Upper lobe of right lung (tissue), 1 donor: ENCODE results near the gene GRM7. TPM values are rescaled to one million over a fixed set of nuclear protein-coding genes. Genes with fewer than 3 reads are reported as not detected.

Experiments
- ATAC-seq: fragments of 200-7000 bp; cut with Tn5 transposase; one replicate; pipeline ENCODE4 v1.9.1; 2020; ENCODE audit warnings: mild to moderate bottlenecking, moderate library complexity
- DNase-seq: peaks from one replicate; pipeline ENCODE4 v3.0.0-alpha.2; 2020
- H3K27ac ChIP-seq: fragments of 200-600 bp; one replicate; pipeline ENCODE4 v1.8.0; 2022
- H3K27me3 ChIP-seq: fragments of 200-600 bp; one replicate; pipeline ENCODE4 v1.8.0; 2022; ENCODE audit warnings: mild to moderate bottlenecking
- H3K36me3 ChIP-seq: fragments of 200-600 bp; one replicate; pipeline ENCODE4 v1.8.0; 2022
- H3K4me1 ChIP-seq: fragments of 200-600 bp; one replicate; pipeline ENCODE4 v1.8.0; 2022
- H3K4me3 ChIP-seq: fragments of 200-600 bp; one replicate; pipeline ENCODE4 v1.8.0; 2022; ENCODE audit warnings: mild to moderate bottlenecking
- H3K9me3 ChIP-seq: fragments of 200-600 bp; one replicate; pipeline ENCODE4 v1.8.0; 2022
- CTCF ChIP-seq: fragments of 200-600 bp; IDR thresholded peaks from one replicate; pipeline ENCODE4 v1.8.0; 2022; ENCODE audit warnings: antibody characterized with exemption
- intact Hi-C: fragments of 100-400 bp; cut with DNase I; formaldehyde crosslinking; loops from one replicate; pipeline ENCODE4 v1.11.0; 2022
- total RNA-seq: library from RNA; stranded (reverse); fragmentation: NEBNext Ultra II Directional; extraction: Animal tissue kit (Norgen Biotek cat#: 25700); gene quantifications from one replicate; pipeline ENCODE4 v1.2.1, GENCODE V29; 2021
- donor health status: DM: no; HTN: yes; CAD: no; lungs with severe emphysema.

GRM7 gene
- total RNA-seq, 1 donor from 2014 or later = not detected

GRCh38 chr3:7207928-7208327 is 347.0 kb downstream of the GRM7 start:
- DNase-seq = no peak
- Histone ChIP-seq H3K27ac (no peak overlapping the region), H3K4me1 (no peaks in the 10 kb centered on the region), H3K4me3 (no peak overlapping the region), H3K9me3 (no peaks in the 10 kb centered on the region), H3K36me3 (no peaks in the 10 kb centered on the region), H3K27me3 (no peaks in the 10 kb centered on the region)
- no peak for TF ChIP-seq CTCF
- ATAC-seq = no peak
- intact Hi-C loops = no loop called here

GRCh38 chr3:7209098-7209497 is 348.2 kb downstream of the GRM7 start:
- intact Hi-C loops = no loop called here
- H3K36me3 ChIP-seq = no peaks in the 10 kb centered on the region
- no peaks in the 10 kb centered on the region for H3K4me1 ChIP-seq
- H3K27ac ChIP-seq = no peak overlapping the region
- no peaks in the 10 kb centered on the region for H3K27me3 ChIP-seq
- DNase-seq = no peak
- H3K4me3 ChIP-seq = no peak overlapping the region
- TF ChIP-seq CTCF = no peak
- H3K9me3 ChIP-seq = no peaks in the 10 kb centered on the region
- no peak for ATAC-seq

GRCh38 chr3:7211740-7212139 is 350.8 kb downstream of the GRM7 start:
- ATAC-seq (no peak), DNase-seq (no peak)
- Histone ChIP-seq H3K4me3 (no peak overlapping the region), H3K9me3 (no peaks in the 10 kb centered on the region), H3K27me3 (no peaks in the 10 kb centered on the region), H3K36me3 (no peaks in the 10 kb centered on the region), H3K4me1 (no peaks in the 10 kb centered on the region), H3K27ac (no peak overlapping the region)
- intact Hi-C loops = no loop called here
- no peak for TF ChIP-seq CTCF

- Histone ChIP-seq H3K9me3 (no peaks in the 10 kb centered on the region), H3K4me1 (no peaks in the 10 kb centered on the region), H3K27ac (no peak overlapping the region), H3K36me3 (no peaks in the 10 kb centered on the region), H3K4me3 (no peak overlapping the region), H3K27me3 (no peaks in the 10 kb centered on the region)
- intact Hi-C loops = no loop called here
- no peak for TF ChIP-seq CTCF
- no peak for DNase-seq
- ATAC-seq = no peak
Observed at GRCh38 chr3:7215706-7216105, 354.8 kb downstream of the GRM7 start.

- Histone ChIP-seq H3K36me3 (no peaks in the 10 kb centered on the region), H3K4me1 (no peaks in the 10 kb centered on the region), H3K4me3 (no peak overlapping the region), H3K27ac (no peak overlapping the region), H3K27me3 (no peaks in the 10 kb centered on the region), H3K9me3 (no peaks in the 10 kb centered on the region)
- DNase-seq (no peak), ATAC-seq (no peak)
- intact Hi-C loops = no loop called here
- no peak for TF ChIP-seq CTCF
Observed at GRCh38 chr3:7226393-7226792, 365.5 kb downstream of the GRM7 start.

GRCh38 chr3:7238565-7239295 is 377.8 kb downstream of the GRM7 start:
- Histone ChIP-seq H3K4me1 (no peaks in the 10 kb centered on the region), H3K27me3 (no peaks in the 10 kb centered on the region), H3K9me3 (no peaks in the 10 kb centered on the region), H3K36me3 (no peaks in the 10 kb centered on the region), H3K27ac (no peak overlapping the region), H3K4me3 (no peak overlapping the region)
- ATAC-seq = no peak
- intact Hi-C loops = no loop called here
- TF ChIP-seq CTCF = no peak
- no peak for DNase-seq
